NB4 (cell line): ENCODE data around the gene TTC1.

Experiments
- CTCF ChIP-seq: IDR thresholded peaks from one replicate; pipeline ENCODE4 v1.5.1; 2012; ENCODE audit warnings: low read depth, low read length
- MAX ChIP-seq: IDR thresholded peaks from 2 replicates; pipeline ENCODE4 v1.6.1; 2011; ENCODE audit warnings: low read depth, low read length
- POLR2A ChIP-seq: IDR thresholded peaks from 2 replicates; pipeline ENCODE4 v1.6.1; 2011; ENCODE audit warnings: mild to moderate bottlenecking; ENCODE audit not compliant: insufficient read length; ENCODE audit errors: extremely low read depth

DNA sequence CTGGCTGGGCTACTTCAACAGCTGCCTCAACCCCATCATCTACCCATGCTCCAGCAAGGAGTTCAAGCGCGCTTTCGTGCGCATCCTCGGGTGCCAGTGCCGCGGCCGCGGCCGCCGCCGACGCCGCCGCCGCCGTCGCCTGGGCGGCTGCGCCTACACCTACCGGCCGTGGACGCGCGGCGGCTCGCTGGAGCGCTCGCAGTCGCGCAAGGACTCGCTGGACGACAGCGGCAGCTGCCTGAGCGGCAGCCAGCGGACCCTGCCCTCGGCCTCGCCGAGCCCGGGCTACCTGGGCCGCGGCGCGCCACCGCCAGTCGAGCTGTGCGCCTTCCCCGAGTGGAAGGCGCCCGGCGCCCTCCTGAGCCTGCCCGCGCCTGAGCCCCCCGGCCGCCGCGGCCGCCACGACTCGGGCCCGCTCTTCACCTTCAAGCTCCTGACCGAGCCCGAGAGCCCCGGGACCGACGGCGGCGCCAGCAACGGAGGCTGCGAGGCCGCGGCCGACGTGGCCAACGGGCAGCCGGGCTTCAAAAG is 36.9 kb upstream of the TTC1 start:
- TF ChIP-seq CTCF (no peak), POLR2A (no peak), MAX (no peak)
